ENCODE results near the gene NSD2.

NSD2 gene

GRCh38 chr4:1952719-1953118 is 81.5 kb downstream of the NSD2 start:
- no peaks in the 10 kb centered on the region; the same call in 1 of the 2 replicates for H3K79me2 ChIP-seq (ENCODE audit: low read length)
- H3K4me2 ChIP-seq (ENCODE audit: low read length): no peak overlapping the region
- no peaks in the 10 kb centered on the region for H4K20me1 ChIP-seq (ENCODE audit: insufficient read depth, low read length)
- H2AFZ ChIP-seq (ENCODE audit: low read depth, low read length): no peak overlapping the region
- no peak for TF ChIP-seq CTCF (IDR thresholded peaks at IDR 0.05; ENCODE audit: low read depth, low read length)
- no peak for TF ChIP-seq EZH2phosphoT487 (IDR thresholded peaks at IDR 0.05; ENCODE audit: low read depth)
- peaks cover 70% of the 10 kb centered on the region for H3K36me3 ChIP-seq (replicated peaks; ENCODE audit: low read depth, low read length)
- H3K4me3 ChIP-seq (ENCODE audit: low read length): no peak overlapping the region
- H3K9me3 ChIP-seq (ENCODE audit: insufficient read depth, low read length): no peaks in the 10 kb centered on the region
- H3K27me3 ChIP-seq (ENCODE audit: low read depth, low read length): no peaks in the 10 kb centered on the region
- no peaks in the 10 kb centered on the region for H3K4me1 ChIP-seq (ENCODE audit: low read length)
- H3K27ac ChIP-seq (ENCODE audit: low read length): no peak overlapping the region
- no peak overlapping the region for H3K9ac ChIP-seq (ENCODE audit: low read length)

- no peak overlapping the region for H3K27ac ChIP-seq (ENCODE audit: low read length)
- no peak overlapping the region for H2AFZ ChIP-seq (ENCODE audit: low read depth, low read length)
- H3K4me2 ChIP-seq (ENCODE audit: low read length): no peak overlapping the region
- H3K36me3 ChIP-seq (replicated peaks; ENCODE audit: low read depth, low read length): peaks cover 72% of the 10 kb centered on the region
- TF ChIP-seq CTCF (IDR thresholded peaks at IDR 0.05; ENCODE audit: low read depth, low read length) (no peak), EZH2phosphoT487 (IDR thresholded peaks at IDR 0.05; ENCODE audit: low read depth) (no peak)
- H3K9ac ChIP-seq (ENCODE audit: low read length): no peak overlapping the region
- no peak overlapping the region for H3K4me3 ChIP-seq (ENCODE audit: low read length)
- H3K9me3 ChIP-seq (ENCODE audit: insufficient read depth, low read length): no peaks in the 10 kb centered on the region
- no peaks in the 10 kb centered on the region; the same call in 1 of the 2 replicates for H3K79me2 ChIP-seq (ENCODE audit: low read length)
- H4K20me1 ChIP-seq (ENCODE audit: insufficient read depth, low read length): no peaks in the 10 kb centered on the region
- H3K27me3 ChIP-seq (ENCODE audit: low read depth, low read length): no peaks in the 10 kb centered on the region
- no peaks in the 10 kb centered on the region for H3K4me1 ChIP-seq (ENCODE audit: low read length)
Measured at GRCh38 chr4:1953335-1953734, 82.1 kb downstream of the NSD2 start.

GRCh38 chr4:1956631-1957030 is 85.4 kb downstream of the NSD2 start:
- H2AFZ ChIP-seq (ENCODE audit: low read depth, low read length): no peak overlapping the region
- no peaks in the 10 kb centered on the region for H3K27me3 ChIP-seq (ENCODE audit: low read depth, low read length)
- no peak overlapping the region for H3K27ac ChIP-seq (ENCODE audit: low read length)
- TF ChIP-seq EZH2phosphoT487 (IDR thresholded peaks at IDR 0.05; ENCODE audit: low read depth) (no peak), CTCF (IDR thresholded peaks at IDR 0.05; ENCODE audit: low read depth, low read length) (no peak)
- no peaks in the 10 kb centered on the region for H4K20me1 ChIP-seq (ENCODE audit: insufficient read depth, low read length)
- no peak overlapping the region for H3K4me2 ChIP-seq (ENCODE audit: low read length)
- H3K79me2 ChIP-seq (ENCODE audit: low read length): no peaks in the 10 kb centered on the region
- H3K4me1 ChIP-seq (ENCODE audit: low read length): no peaks in the 10 kb centered on the region
- H3K4me3 ChIP-seq (ENCODE audit: low read length): no peak overlapping the region
- no peak overlapping the region for H3K9ac ChIP-seq (ENCODE audit: low read length)
- H3K9me3 ChIP-seq (ENCODE audit: insufficient read depth, low read length): no peaks in the 10 kb centered on the region
- peaks cover 76% of the 10 kb centered on the region for H3K36me3 ChIP-seq (replicated peaks; ENCODE audit: low read depth, low read length)

GRCh38 chr4:1958276-1959103 is 87.3 kb downstream of the NSD2 start:
- Histone ChIP-seq H3K4me3 (ENCODE audit: low read length) (no peak overlapping the region), H3K36me3 (replicated peaks; ENCODE audit: low read depth, low read length) (peaks cover 78% of the 10 kb centered on the region), H3K9ac (ENCODE audit: low read length) (no peak overlapping the region), H3K4me1 (ENCODE audit: low read length) (no peaks in the 10 kb centered on the region), H3K9me3 (ENCODE audit: insufficient read depth, low read length) (no peaks in the 10 kb centered on the region), H3K27ac (ENCODE audit: low read length) (no peak overlapping the region), H3K27me3 (ENCODE audit: low read depth, low read length) (no peaks in the 10 kb centered on the region), H3K4me2 (ENCODE audit: low read length) (no peak overlapping the region), H4K20me1 (ENCODE audit: insufficient read depth, low read length) (0 out of 2 replicates have a peak, but pooled peaks cover 2% of the 10 kb centered on the region), H3K79me2 (ENCODE audit: low read length) (no peaks in the 10 kb centered on the region), H2AFZ (ENCODE audit: low read depth, low read length) (no peak overlapping the region)
- no peak for TF ChIP-seq CTCF (IDR thresholded peaks at IDR 0.05; ENCODE audit: low read depth, low read length)
- no peak for TF ChIP-seq EZH2phosphoT487 (IDR thresholded peaks at IDR 0.05; ENCODE audit: low read depth)
